Midbrain (tissue), 1 donor: ENCODE results near the gene PTK7.

ENCODE experiments used
- DNase-seq: peaks from one replicate; lab custom pipeline; 2025; lab: John Stamatoyannopoulos, UW

PTK7 gene

GRCh38 chr6:43180985-43181384 lies 104.9 kb downstream of the PTK7 start:
- no peak for DNase-seq

- no peak for DNase-seq
Observed at GRCh38 chr6:43181621-43181941, 105.5 kb downstream of the PTK7 start.

GRCh38 chr6:43181942-43182860 lies 106.1 kb downstream of the PTK7 start, which contains the start of gene CUL9:
Gene CUL9 (plus strand): TSS chr6:43182196. CDS start chr6:43184311, 2,115 bp downstream.
- peak; percentile 89 for DNase-seq

GRCh38 chr6:43183441-43183840 lies 107.3 kb downstream of the PTK7 start:
- no peak for DNase-seq

- no peak for DNase-seq
Observed at GRCh38 chr6:43184268-43184985, 108.3 kb downstream of the PTK7 start.

GRCh38 chr6:43185391-43185985 lies 109.4 kb downstream of the PTK7 start:
- no peak for DNase-seq

- DNase-seq = no peak
Observed at GRCh38 chr6:43186019-43186418, 109.9 kb downstream of the PTK7 start.

GRCh38 chr6:43186706-43187105 lies 110.6 kb downstream of the PTK7 start:
- DNase-seq = no peak

GRCh38 chr6:43187821-43188220 lies 111.7 kb downstream of the PTK7 start:
- DNase-seq = no peak

GRCh38 chr6:43188426-43188825 lies 112.3 kb downstream of the PTK7 start:
- no peak for DNase-seq

GRCh38 chr6:43189776-43190304 lies 113.7 kb downstream of the PTK7 start:
- DNase-seq = no peak

- DNase-seq = no peak
Observed at GRCh38 chr6:43192911-43193310, 116.8 kb downstream of the PTK7 start.

- DNase-seq = no peak
Observed at GRCh38 chr6:43193929-43194328, 117.8 kb downstream of the PTK7 start.

GRCh38 chr6:43196337-43196736 lies 120.2 kb downstream of the PTK7 start:
- no peak for DNase-seq

GRCh38 chr6:43199912-43200311 lies 123.8 kb downstream of the PTK7 start:
- no peak for DNase-seq

GRCh38 chr6:43200541-43200940 lies 124.4 kb downstream of the PTK7 start:
- DNase-seq = no peak

- DNase-seq = no peak
Observed at GRCh38 chr6:43202451-43202850, 126.3 kb downstream of the PTK7 start.

- DNase-seq = no peak
Observed at GRCh38 chr6:43203029-43203717, 127.1 kb downstream of the PTK7 start.

GRCh38 chr6:43203718-43204095 lies 127.6 kb downstream of the PTK7 start:
- DNase-seq = no peak

GRCh38 chr6:43204271-43205105 lies 128.4 kb downstream of the PTK7 start:
- no peak for DNase-seq

GRCh38 chr6:43205849-43206248 lies 129.7 kb downstream of the PTK7 start:
- no peak for DNase-seq
